ENCODE measurements around the gene CCNG2.

- no peak for TF ChIP-seq CTCF (IDR thresholded peaks at IDR 0.05 in 2 of 3, conservative IDR thresholded peaks at IDR 0.05 in 1 of 3; ENCODE audit: borderline replicate concordance in 1 of 3, insufficient read depth in 1 of 3, low read depth in 2 of 3, low read length in 2 of 3)
- no peak for TF ChIP-seq ATF3 (IDR thresholded peaks at IDR 0.05)
Measured at GRCh38 chr4:77123411-77123810, 33.6 kb upstream of the CCNG2 start.
